NB4 (cell line): ENCODE measurements around the gene IAPP.
"Not testable (repeated sequence)": the region's sequence is repeated elsewhere in the genome, so short reads cannot be mapped to it uniquely, and the experiment has no call there.

Experiments used
- MYC ChIP-seq: IDR thresholded peaks from 2 replicates; pipeline ENCODE4 v1.6.1; 2011; ENCODE audit warnings: low read depth, low read length
- POLR2A ChIP-seq: IDR thresholded peaks from 2 replicates; pipeline ENCODE4 v1.6.1; 2011; ENCODE audit warnings: mild to moderate bottlenecking; ENCODE audit not compliant: insufficient read length; ENCODE audit errors: extremely low read depth
- TF ChIP-seq, protein P1 (sequence below): IDR thresholded peaks from one replicate; pipeline ENCODE4 v1.5.1; 2012; ENCODE audit warnings: low read depth, low read length
- TF ChIP-seq, protein P2 (sequence below): IDR thresholded peaks from 2 replicates; pipeline ENCODE4 v1.6.1; 2011; ENCODE audit warnings: low read depth, low read length

DNA sequence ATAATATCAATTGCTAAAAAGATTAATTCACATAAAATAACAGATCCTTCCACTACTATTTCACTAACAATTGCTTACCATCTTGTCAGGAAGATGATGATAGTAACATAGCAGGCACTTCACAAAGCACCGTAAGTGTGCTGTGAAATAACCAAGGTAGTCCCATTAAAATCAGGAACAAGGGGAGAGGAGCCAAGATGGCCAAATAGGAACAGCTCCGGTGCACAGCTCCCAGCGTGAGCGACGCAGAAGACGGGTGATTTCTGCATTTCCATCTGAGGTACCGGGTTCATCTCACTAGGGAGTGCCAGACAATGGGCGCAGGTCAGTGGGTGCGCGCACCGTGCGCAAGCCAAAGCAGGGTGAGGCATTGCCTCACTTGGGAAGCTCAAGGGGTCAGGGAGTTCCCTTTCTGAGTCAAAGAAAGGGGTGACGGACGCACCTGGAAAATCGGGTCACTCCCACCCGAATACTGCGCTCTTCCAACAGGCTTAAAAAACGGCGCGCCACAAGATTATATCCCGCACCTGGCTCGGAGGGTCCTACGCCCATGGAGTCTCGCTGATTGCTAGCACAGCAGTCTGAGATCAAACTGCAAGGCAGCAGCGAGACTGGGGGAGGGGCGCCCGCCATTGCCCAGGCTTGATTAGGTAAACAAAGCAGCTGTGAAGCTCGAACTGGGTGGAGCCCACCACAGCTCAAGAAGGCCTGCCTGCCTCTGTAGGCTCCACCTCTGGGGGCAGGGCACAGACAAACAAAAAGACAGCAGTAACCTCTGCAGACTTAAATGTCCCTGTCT is 22.3 kb downstream of the IAPP start:
- TF ChIP-seq, protein P1, sequence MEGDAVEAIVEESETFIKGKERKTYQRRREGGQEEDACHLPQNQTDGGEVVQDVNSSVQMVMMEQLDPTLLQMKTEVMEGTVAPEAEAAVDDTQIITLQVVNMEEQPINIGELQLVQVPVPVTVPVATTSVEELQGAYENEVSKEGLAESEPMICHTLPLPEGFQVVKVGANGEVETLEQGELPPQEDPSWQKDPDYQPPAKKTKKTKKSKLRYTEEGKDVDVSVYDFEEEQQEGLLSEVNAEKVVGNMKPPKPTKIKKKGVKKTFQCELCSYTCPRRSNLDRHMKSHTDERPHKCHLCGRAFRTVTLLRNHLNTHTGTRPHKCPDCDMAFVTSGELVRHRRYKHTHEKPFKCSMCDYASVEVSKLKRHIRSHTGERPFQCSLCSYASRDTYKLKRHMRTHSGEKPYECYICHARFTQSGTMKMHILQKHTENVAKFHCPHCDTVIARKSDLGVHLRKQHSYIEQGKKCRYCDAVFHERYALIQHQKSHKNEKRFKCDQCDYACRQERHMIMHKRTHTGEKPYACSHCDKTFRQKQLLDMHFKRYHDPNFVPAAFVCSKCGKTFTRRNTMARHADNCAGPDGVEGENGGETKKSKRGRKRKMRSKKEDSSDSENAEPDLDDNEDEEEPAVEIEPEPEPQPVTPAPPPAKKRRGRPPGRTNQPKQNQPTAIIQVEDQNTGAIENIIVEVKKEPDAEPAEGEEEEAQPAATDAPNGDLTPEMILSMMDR, result not testable (repeated sequence)
- not testable (repeated sequence) for TF ChIP-seq POLR2A, MYC
- TF ChIP-seq, protein P2, sequence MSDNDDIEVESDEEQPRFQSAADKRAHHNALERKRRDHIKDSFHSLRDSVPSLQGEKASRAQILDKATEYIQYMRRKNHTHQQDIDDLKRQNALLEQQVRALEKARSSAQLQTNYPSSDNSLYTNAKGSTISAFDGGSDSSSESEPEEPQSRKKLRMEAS, result not testable (repeated sequence)
